NCI-H1417 treated with DMSO at 0.1 percent for 48 hours (cell line): ENCODE data around the gene FMNL2.

ENCODE experiments used
- DNase-seq: peaks from one replicate; lab custom pipeline; 2025; lab: John Stamatoyannopoulos, UW

FMNL2 gene

GRCh38 chr2:152650768-152651371 is 315.9 kb downstream of the FMNL2 start:
- DNase-seq = no peak

- DNase-seq = no peak
Observed at GRCh38 chr2:152651834-152652233, 316.9 kb downstream of the FMNL2 start.

DNA sequence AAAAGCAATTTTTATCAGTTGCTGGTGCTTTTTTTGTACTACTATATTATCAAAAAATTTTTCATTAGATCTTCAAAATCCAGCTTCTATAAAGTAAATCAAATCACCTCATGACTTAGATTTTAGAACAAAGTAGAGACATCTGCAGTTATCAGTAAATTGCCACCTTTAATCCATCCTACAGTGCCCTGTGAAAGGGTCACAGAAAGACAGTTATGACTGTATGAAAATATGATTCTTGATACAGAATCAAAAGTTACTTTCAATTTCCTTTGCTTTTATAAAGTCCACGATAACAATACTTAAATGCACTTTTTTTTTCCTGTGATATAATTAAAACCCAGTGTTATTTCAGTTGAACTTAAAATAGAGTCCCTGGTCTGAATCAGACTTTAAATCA is 320.9 kb downstream of the FMNL2 start:
- DNase-seq = no peak

DNA sequence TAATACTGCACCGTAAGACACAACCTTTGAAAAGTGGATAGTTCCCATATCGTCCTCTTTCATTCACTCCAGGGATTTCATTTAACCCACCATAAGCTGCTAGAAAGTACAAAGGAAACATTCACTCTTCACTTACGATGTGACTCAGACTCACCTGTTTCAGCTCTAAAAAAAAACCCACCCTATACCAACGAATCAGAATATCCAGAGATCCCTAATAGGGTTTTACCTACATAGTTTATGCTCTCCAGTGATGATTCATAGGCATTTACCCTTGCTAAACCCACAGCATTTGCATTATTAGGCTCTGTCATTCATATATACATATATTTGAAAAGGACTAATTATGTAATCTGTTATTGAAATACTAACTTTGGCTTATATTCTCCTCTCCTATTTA is 322.1 kb downstream of the FMNL2 start:
- no peak for DNase-seq

DNA sequence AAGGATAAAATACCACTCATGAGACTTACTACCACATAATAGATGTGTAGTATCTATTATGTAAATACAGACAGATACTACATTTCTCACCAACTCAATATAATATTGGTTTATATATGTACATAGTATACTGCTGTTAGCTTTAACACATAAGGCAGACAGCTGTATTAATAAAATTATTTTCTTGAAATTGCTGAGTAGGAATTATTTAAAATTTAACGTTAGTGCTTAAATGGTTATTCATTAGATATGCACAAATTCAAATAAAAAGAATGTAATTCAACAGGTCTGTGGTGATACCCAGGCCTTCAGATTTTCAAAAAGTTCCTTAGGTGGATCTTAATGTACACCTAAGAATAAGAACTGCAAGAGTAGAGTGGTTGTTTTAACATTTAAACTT is 323.2 kb downstream of the FMNL2 start:
- no peak for DNase-seq

DNA sequence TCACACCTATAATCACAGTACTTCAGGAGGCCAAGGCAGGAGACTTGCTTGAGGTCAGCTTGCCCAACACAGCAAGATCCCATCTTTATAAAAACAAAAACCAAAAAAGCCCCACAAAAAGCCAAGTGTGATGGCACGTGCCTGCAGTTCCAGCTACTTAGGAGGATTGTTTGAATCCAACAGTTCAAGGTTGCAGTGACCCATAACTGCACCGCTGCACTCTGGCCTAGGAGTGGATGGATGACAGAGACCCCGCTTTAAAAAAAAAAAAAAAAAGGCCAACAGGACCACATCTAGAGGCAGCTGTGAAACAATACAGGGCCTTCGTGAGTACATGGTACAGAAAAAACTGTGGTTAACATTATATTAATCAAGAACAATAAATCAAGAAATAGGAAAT is 326.1 kb downstream of the FMNL2 start:
- DNase-seq = no peak

- DNase-seq = no peak
Observed at GRCh38 chr2:152664725-152665124, 329.8 kb downstream of the FMNL2 start.

DNA sequence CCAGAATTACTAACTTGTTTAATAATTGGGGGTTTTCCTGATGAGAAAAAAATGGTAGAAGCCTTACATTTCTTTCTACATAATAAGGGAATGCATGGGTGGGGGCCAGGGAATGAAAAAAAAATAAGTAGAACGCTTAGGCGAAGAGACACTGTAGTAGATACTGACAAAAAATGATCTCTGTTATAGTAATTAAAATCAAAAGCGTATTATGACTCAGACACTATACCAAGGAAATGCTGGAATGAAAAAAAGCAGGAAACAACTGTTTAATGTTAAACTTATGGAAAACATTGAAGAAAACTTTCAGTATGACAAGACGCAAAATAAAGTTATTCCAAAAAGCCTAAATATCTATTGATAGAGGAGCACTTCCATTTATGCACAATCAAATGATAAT is 339.4 kb downstream of the FMNL2 start:
- no peak for DNase-seq

DNA sequence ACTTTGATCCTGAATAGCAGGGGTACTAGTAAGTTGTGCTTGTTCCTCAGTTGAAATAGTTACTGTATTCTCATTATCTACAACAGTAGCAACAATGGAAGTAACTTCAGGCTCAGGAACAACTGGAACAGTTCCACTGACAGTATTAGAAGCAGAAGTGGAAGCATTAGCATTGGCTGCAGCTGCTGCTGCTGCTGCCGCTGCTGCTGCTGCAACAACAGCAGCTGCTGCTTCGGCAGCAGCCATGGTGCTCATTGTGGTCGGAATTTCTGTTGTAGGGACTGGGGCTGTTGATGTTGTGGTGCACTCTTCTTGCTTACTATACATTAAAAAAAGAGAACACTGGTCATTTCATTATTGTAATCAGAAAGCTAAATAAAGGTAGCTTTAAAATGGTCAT is 341.5 kb downstream of the FMNL2 start:
- no peak for DNase-seq

GRCh38 chr2:152678808-152679207 is 343.8 kb downstream of the FMNL2 start:
- no peak for DNase-seq

DNA sequence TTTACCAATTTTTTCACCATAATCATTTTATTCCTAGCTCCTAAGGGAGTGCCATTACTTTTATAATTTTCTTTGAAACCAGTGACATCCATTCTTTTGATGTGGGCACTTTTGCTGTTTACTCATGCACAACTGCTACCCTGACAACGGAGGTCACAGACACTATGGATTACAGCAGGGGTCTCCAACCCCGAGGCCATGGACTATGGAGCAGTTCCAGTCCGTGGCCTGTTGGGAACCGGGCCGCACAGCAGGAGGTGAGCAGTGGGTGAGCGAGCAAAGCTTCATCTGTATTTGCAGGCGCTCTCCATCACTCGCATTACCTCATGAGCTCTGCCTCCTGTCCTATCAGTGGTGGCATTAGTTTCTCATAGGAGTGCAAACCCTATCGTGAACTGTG is 347.7 kb downstream of the FMNL2 start:
- no peak for DNase-seq

GRCh38 chr2:152683400-152683799 is 348.4 kb downstream of the FMNL2 start:
- no peak for DNase-seq

DNA sequence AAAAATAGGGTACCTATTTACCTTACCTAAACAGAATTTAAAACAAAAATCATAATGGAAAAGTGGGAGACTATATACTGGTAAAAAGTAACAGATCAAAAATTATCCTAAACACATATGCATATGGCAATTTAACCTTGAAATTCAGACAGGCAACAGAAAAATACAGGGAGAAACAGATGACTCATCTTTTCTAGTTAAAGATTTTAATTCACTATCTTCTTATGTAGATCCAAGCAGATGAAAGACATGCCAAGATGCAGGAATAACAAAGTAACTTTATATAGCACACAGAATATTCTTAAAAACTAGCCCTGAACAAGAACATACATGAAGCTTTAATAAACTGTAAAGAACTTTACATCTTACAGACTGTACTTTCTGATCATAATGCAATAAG is 351.3 kb downstream of the FMNL2 start:
- no peak for DNase-seq

DNA sequence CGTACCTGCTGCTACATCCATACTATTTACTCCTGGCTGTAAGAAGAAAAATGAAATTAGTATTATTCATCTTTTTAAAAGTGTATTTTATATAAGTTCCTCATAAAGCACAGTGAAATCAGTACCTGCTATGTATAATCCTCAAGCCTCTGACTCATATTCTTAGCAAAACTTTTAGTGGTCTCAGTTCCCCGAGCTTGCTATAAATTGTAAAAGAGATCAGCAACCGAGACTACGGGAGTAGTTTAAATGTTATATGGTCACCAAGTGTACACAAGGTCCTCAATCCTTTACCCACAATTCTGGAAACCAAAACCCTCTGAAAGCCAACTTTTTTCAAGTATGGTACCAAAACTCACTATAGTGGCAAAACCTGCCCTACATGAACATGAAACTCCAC is 358.1 kb downstream of the FMNL2 start:
- no peak for DNase-seq

GRCh38 chr2:152694161-152694661 is 359.2 kb downstream of the FMNL2 start:
- DNase-seq = no peak

DNA sequence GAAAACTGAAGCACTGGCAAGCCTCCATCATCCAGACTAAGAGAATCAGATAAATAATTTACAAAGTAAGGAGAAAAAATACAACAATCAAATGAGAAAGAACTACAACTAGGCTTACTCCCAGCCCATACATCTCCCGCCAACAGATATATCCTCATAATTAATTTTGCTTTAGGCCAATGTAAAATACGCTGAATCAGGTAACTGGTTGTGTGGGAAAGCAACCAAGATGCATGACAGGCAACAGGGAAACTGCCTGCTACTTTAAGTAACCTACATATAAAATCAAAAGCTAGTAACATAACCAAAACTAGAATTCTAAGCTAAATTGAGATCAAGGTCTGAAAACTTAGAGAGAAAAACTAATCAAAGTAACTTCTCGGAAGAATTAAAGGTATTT is 360.8 kb downstream of the FMNL2 start:
- DNase-seq = no peak

GRCh38 chr2:152696476-152696875 is 361.5 kb downstream of the FMNL2 start:
- no peak for DNase-seq
